Smooth muscle cell (in vitro differentiated cells): ENCODE results near the gene NDUFB10. TPM values are rescaled to one million over a fixed set of nuclear protein-coding genes. Genes with fewer than 3 reads are reported as not detected.

Experiments used
- DNase-seq: peaks from one replicate; lab custom pipeline; 2025; ENCODE audit not compliant: unreplicated experiment; lab: John Stamatoyannopoulos, UW
- H2AFZ ChIP-seq: fragments of 200-600 bp; sonication (generic); 2 replicates; pipeline ENCODE4 v1.6.0; 2016; ENCODE audit warnings: antibody characterized with exemption, low read depth, mild to moderate bottlenecking
- H3F3A ChIP-seq: fragments of 200-600 bp; sonication (generic); 2 replicates; pipeline ENCODE4 v1.6.0; 2017; ENCODE audit warnings: antibody characterized with exemption, low read depth
- H3K27ac ChIP-seq: fragments of 200-600 bp; sonication (generic); 2 replicates; pipeline ENCODE4 v1.5.1; 2016; ENCODE audit warnings: low read depth, mild to moderate bottlenecking
- H3K27me3 ChIP-seq: fragments of 200-600 bp; sonication (generic); 2 replicates; pipeline ENCODE4 v1.6.1; 2016; ENCODE audit warnings: low read depth, mild to moderate bottlenecking
- H3K36me3 ChIP-seq: fragments of 200-600 bp; sonication (generic); 2 replicates; pipeline ENCODE4 v1.5.1; 2016; ENCODE audit warnings: low read depth
- H3K4me1 ChIP-seq: fragments of 200-600 bp; sonication (generic); 2 replicates; pipeline ENCODE4 v1.5.1; 2016; ENCODE audit warnings: low read depth
- H3K4me2 ChIP-seq: fragments of 200-600 bp; sonication (generic); 2 replicates; pipeline ENCODE4 v1.6.0; 2016; ENCODE audit warnings: mild to moderate bottlenecking
- H3K4me3 ChIP-seq: fragments of 200-600 bp; sonication (generic); 2 replicates; pipeline ENCODE4 v1.5.1; 2016; ENCODE audit warnings: mild to moderate bottlenecking
- H3K79me2 ChIP-seq: fragments of 200-600 bp; sonication (generic); 2 replicates; pipeline ENCODE4 v1.6.0; 2016; ENCODE audit warnings: low read depth, mild to moderate bottlenecking
- H3K9ac ChIP-seq: fragments of 200-600 bp; sonication (generic); 2 replicates; pipeline ENCODE4 v1.6.0; 2016; ENCODE audit warnings: low read depth
- H3K9me3 ChIP-seq: fragments of 200-600 bp; sonication (generic); replicated peaks from 2 replicates; pipeline ENCODE4 v1.5.1; 2016; ENCODE audit warnings: low read depth
- H4K20me1 ChIP-seq: fragments of 200-600 bp; sonication (generic); 2 replicates; pipeline ENCODE4 v1.6.0; 2016; ENCODE audit warnings: low read depth
- CTCF ChIP-seq: fragments of 200-600 bp; sonication (generic); IDR thresholded peaks from 2 replicates; pipeline ENCODE4 v1.5.1; 2017; ENCODE audit warnings: borderline replicate concordance, mild to moderate bottlenecking, antibody characterized with exemption; ENCODE audit not compliant: insufficient read depth, poor library complexity, severe bottlenecking
- WGBS: methylation state at CpG from one replicate; pipeline ENCODE4 v1.1.7; 2016; ENCODE audit warnings: low lambda C conversion rate; 5-methylcytosine and 5-hydroxymethylcytosine counted together
- polyA plus RNA-seq: library from polyadenylated mRNA; unstranded; fragments of >200 nt; fragmentation: Nextera tagmentation; extraction: Ambion mirVana; gene quantifications from 2 replicates; pipeline ENCODE4 v1.2.1, GENCODE V29; 2016
- total RNA-seq: library from RNA; depleted of rRNA; stranded (reverse); fragments of >200 nt; gene quantifications from 2 replicates; pipeline ENCODE4 v1.2.3, GENCODE V29; 2014

The NDUFB10 gene
- total and polyA plus RNA-seq, 2 experiments from 2014 or later = 176 to 295 TPM

- Histone ChIP-seq H3K9ac (no peak overlapping the region), H3K4me3 (no peak overlapping the region), H3K79me2 (peaks cover 9% of the 10 kb centered on the region), H3K4me1 (peaks cover 21% of the 10 kb centered on the region), H3F3A (no peaks in the 10 kb centered on the region), H3K27me3 (peaks cover 52% of the 10 kb centered on the region), H4K20me1 (no peaks in the 10 kb centered on the region), H3K9me3 (no peaks in the 10 kb centered on the region), H2AFZ (no peak overlapping the region), H3K36me3 (no peaks in the 10 kb centered on the region), H3K4me2 (no peak overlapping the region), H3K27ac (no peak overlapping the region)
- no peak for TF ChIP-seq CTCF
- 97% methylated on average over 18 of the region's 18 CpGs for whole genome bisulfite sequencing
- no peak for DNase-seq
These were observed 18.5 kb downstream of the NDUFB10 start for GRCh38 chr16:1977875-1978268.

GRCh38 chr16:1978476-1979120 is 19.3 kb downstream of the NDUFB10 start:
- Histone ChIP-seq H4K20me1 (no peaks in the 10 kb centered on the region), H3K4me1 (peaks cover 19% of the 10 kb centered on the region), H3K9ac (no peak overlapping the region), H3K4me2 (peak overlapping the region; percentile 78), H3K9me3 (no peaks in the 10 kb centered on the region), H3K27ac (no peak overlapping the region), H3K4me3 (peak overlapping the region; percentile 30), H3K36me3 (no peaks in the 10 kb centered on the region), H3K79me2 (peaks cover 2% of the 10 kb centered on the region), H3K27me3 (peaks cover 54% of the 10 kb centered on the region), H2AFZ (no peak overlapping the region), H3F3A (no peaks in the 10 kb centered on the region)
- WGBS = 69% methylated on average over 26 of the region's 37 CpGs
- TF ChIP-seq CTCF = no peak
- DNase-seq = no peak

- no peak for DNase-seq
- Histone ChIP-seq H3F3A (peaks cover 1% of the 10 kb centered on the region), H3K4me3 (peak overlapping the region; percentile 30), H3K9me3 (no peaks in the 10 kb centered on the region), H3K4me1 (peaks cover 19% of the 10 kb centered on the region), H4K20me1 (no peaks in the 10 kb centered on the region), H3K9ac (no peak overlapping the region), H3K4me2 (peak overlapping the region; percentile 78), H3K27ac (no peak overlapping the region), H2AFZ (no peak overlapping the region), H3K36me3 (no peaks in the 10 kb centered on the region), H3K79me2 (no peaks in the 10 kb centered on the region), H3K27me3 (peaks cover 54% of the 10 kb centered on the region)
- TF ChIP-seq CTCF = no peak
- WGBS = 4% methylated on average over 42 of the region's 70 CpGs
These were observed 20.1 kb downstream of the NDUFB10 start for GRCh38 chr16:1979271-1980029.
